ENCODE measurements around the gene POLR3C. TPM values are rescaled to one million over a fixed set of nuclear protein-coding genes. Genes with fewer than 3 reads are reported as not detected.

Gene POLR3C
- total RNA-seq, 4 donors from 2014 or later: 28.0 to 36.5 (median 32.7) TPM

- H3K36me3 ChIP-seq: no peaks in the 10 kb centered on the region
- no peak overlapping the region for H3K27ac ChIP-seq
- no peaks in the 10 kb centered on the region for H3K9me3 ChIP-seq
- peaks cover 0 to 4% of the 10 kb centered on the region in 2 donors for H3K4me1 ChIP-seq
- TF ChIP-seq CTCF (IDR thresholded peaks at IDR 0.05) (no peak), POLR2A (IDR thresholded peaks at IDR 0.05) (no peak)
- H3K4me3 ChIP-seq (replicated peaks in 1 of 3): no peak overlapping the region
- H3K27me3 ChIP-seq: no peaks in the 10 kb centered on the region
- no peak for DNase-seq
- 96 to 97% methylated on average over 10 of the region's 10 CpGs for WGBS, 2 donors
- intact Hi-C loops (cut with DNase I): no loop called here
Observed at GRCh38 chr1:145795257-145795881, 28.6 kb upstream of the POLR3C start.

GRCh38 chr1:145796753-145797152, 27.2 kb upstream of the POLR3C start:
- Histone ChIP-seq H3K4me3 (replicated peaks in 1 of 3) (no peak overlapping the region), H3K36me3 (no peaks in the 10 kb centered on the region), H3K9me3 (no peaks in the 10 kb centered on the region), H3K27me3 (no peaks in the 10 kb centered on the region), H3K27ac (no peak overlapping the region), H3K4me1 (peaks cover 0 to 18% of the 10 kb centered on the region in 2 donors)
- 36 to 91% methylated on average over 1 of the region's 1 CpG for WGBS, 2 donors
- no peak for DNase-seq
- TF ChIP-seq POLR2A (IDR thresholded peaks at IDR 0.05): no peak
- no peak for TF ChIP-seq CTCF (IDR thresholded peaks at IDR 0.05)
- intact Hi-C loops (cut with DNase I): no loop called here

GRCh38 chr1:145799806-145800205, 24.2 kb upstream of the POLR3C start:
- Histone ChIP-seq H3K27me3 (no peaks in the 10 kb centered on the region), H3K36me3 (no peaks in the 10 kb centered on the region), H3K9me3 (no peaks in the 10 kb centered on the region), H3K27ac (no peak overlapping the region), H3K4me3 (replicated peaks in 1 of 3) (no peak overlapping the region), H3K4me1 (peaks cover 18 to 42% of the 10 kb centered on the region in 2 donors)
- no peak for DNase-seq
- TF ChIP-seq CTCF (IDR thresholded peaks at IDR 0.05): no peak
- TF ChIP-seq POLR2A (IDR thresholded peaks at IDR 0.05): no peak
- WGBS, 2 donors: 95 to 97% methylated on average over 2 of the region's 2 CpGs
- intact Hi-C loops (cut with DNase I): no loop called here

- intact Hi-C loops (cut with DNase I): no loop called here
- 61 to 62% methylated on average over 3 of the region's 3 CpGs for WGBS, 2 donors
- Histone ChIP-seq H3K4me3 (replicated peaks in 1 of 3) (no peak overlapping the region), H3K27ac (peak overlapping the region in 2 of 3 donors; percentile 11 to 25), H3K27me3 (no peaks in the 10 kb centered on the region), H3K36me3 (no peaks in the 10 kb centered on the region), H3K9me3 (no peaks in the 10 kb centered on the region), H3K4me1 (peaks cover 24 to 44% of the 10 kb centered on the region in 2 donors)
- no peak for DNase-seq
- TF ChIP-seq POLR2A (IDR thresholded peaks at IDR 0.05): no peak
- no peak for TF ChIP-seq CTCF (IDR thresholded peaks at IDR 0.05)
Observed at GRCh38 chr1:145804235-145805045, 19.6 kb upstream of the POLR3C start.

- WGBS, 2 donors: 87 to 94% methylated on average over 1 of the region's 1 CpG
- intact Hi-C loops (cut with DNase I): no loop called here
- Histone ChIP-seq H3K4me1 (peaks cover 24 to 43% of the 10 kb centered on the region in 2 donors), H3K27me3 (no peaks in the 10 kb centered on the region), H3K4me3 (replicated peaks in 1 of 3) (no peak overlapping the region), H3K36me3 (no peaks in the 10 kb centered on the region), H3K9me3 (no peaks in the 10 kb centered on the region), H3K27ac (no peak overlapping the region)
- TF ChIP-seq CTCF (IDR thresholded peaks at IDR 0.05) (no peak), POLR2A (IDR thresholded peaks at IDR 0.05) (no peak)
- DNase-seq: no peak
Observed at GRCh38 chr1:145805057-145805456, 18.9 kb upstream of the POLR3C start.

Measured in thyroid gland (tissue), 4 donors.